ENCODE results near the gene IDS. TPM values are rescaled to one million over a fixed set of nuclear protein-coding genes. Genes with fewer than 3 reads are reported as not detected.
"Not testable (repeated sequence)": the region's sequence is repeated elsewhere in the genome, so short reads cannot be mapped to it uniquely, and the experiment has no call there.

The IDS gene
- total RNA-seq: 12.8 and 25.7 TPM in 2 replicates

GRCh38 chrX:149504915-149505651 lies at the start of gene IDS:
Gene IDS, minus strand, starts transcription at chrX:149505306. Its CDS starts 169 bp downstream, at chrX:149505137.
- peak; percentile 69 to 87 for DNase-seq (ENCODE audit: low read depth in 2 of 2)

GRCh38 chrX:149551939-149552248 lies 46.8 kb upstream of the IDS start:
- not testable (repeated sequence) for DNase-seq (ENCODE audit: low read depth in 2 of 2)

- not testable (repeated sequence) for DNase-seq (ENCODE audit: low read depth in 2 of 2)
Observed at GRCh38 chrX:149551245-149551938, 46.3 kb upstream of the IDS start.

- DNase-seq (ENCODE audit: low read depth in 2 of 2): not testable (repeated sequence)
Observed at GRCh38 chrX:149550454-149550853, 45.3 kb upstream of the IDS start.

GRCh38 chrX:149549701-149550100 lies 44.6 kb upstream of the IDS start, which contains the start of gene HSFX3:
Gene HSFX3, minus strand, starts transcription at chrX:149549924. Its CDS starts 72 bp downstream, at chrX:149549852.
- DNase-seq (ENCODE audit: low read depth in 2 of 2): not testable (repeated sequence)

- not testable (repeated sequence) for DNase-seq (ENCODE audit: low read depth in 2 of 2)
Observed at GRCh38 chrX:149547782-149548181, 42.7 kb upstream of the IDS start.

- not testable (repeated sequence) for DNase-seq (ENCODE audit: low read depth in 2 of 2)
Observed at GRCh38 chrX:149546962-149547361, 41.9 kb upstream of the IDS start.

- DNase-seq (ENCODE audit: low read depth in 2 of 2): peak in 1 of 2 donors; percentile 26
Observed at GRCh38 chrX:149545545-149546543, 40.7 kb upstream of the IDS start.

- peak in 1 of 2 donors; percentile 16 for DNase-seq (ENCODE audit: low read depth in 2 of 2)
Observed at GRCh38 chrX:149541521-149542047, 36.5 kb upstream of the IDS start.

GRCh38 chrX:149540621-149541520 lies 35.8 kb upstream of the IDS start, which contains the start of gene EOLA1:
Gene EOLA1, plus strand, starts transcription at chrX:149541012. Its CDS starts 4,619 bp downstream, at chrX:149545631.
- DNase-seq (ENCODE audit: low read depth in 2 of 2): peak; percentile 92 to 96

GRCh38 chrX:149540131-149540620 lies 35.1 kb upstream of the IDS start:
- DNase-seq (ENCODE audit: low read depth in 2 of 2): peak; percentile 71 to 91

- DNase-seq (ENCODE audit: low read depth in 2 of 2): peak; percentile 78 to 91
Observed at GRCh38 chrX:149539283-149540130, 34.4 kb upstream of the IDS start.

- not testable (repeated sequence) for DNase-seq (ENCODE audit: low read depth in 2 of 2)
Observed at GRCh38 chrX:149537474-149537873, 32.4 kb upstream of the IDS start.

GRCh38 chrX:149534926-149535602 lies 30.0 kb upstream of the IDS start:
- not testable (repeated sequence) for DNase-seq (ENCODE audit: low read depth in 2 of 2)

- DNase-seq (ENCODE audit: low read depth in 2 of 2): not testable (repeated sequence)
Observed at GRCh38 chrX:149533999-149534398, 28.9 kb upstream of the IDS start.

- not testable (repeated sequence) for DNase-seq (ENCODE audit: low read depth in 2 of 2)
Observed at GRCh38 chrX:149532868-149533267, 27.8 kb upstream of the IDS start.

- DNase-seq (ENCODE audit: low read depth in 2 of 2): no peak
Observed at GRCh38 chrX:149531599-149531998, 26.5 kb upstream of the IDS start.

GRCh38 chrX:149528381-149528780 lies 23.3 kb upstream of the IDS start:
- DNase-seq (ENCODE audit: low read depth in 2 of 2): no peak
